K562 (cell line): Measurements from ENCODE around the gene MATN1. TPM values are rescaled to one million over a fixed set of nuclear protein-coding genes. Genes with fewer than 3 reads are reported as not detected.
A peak's percentile ranks its signal among the peaks of the same experiment; 100 is the strongest.

Source experiments
- ARID2 ChIP-seq: fragments of 450-650 bp; IDR thresholded peaks from 2 replicates; pipeline ENCODE4 v1.6.1; 2017; ENCODE audit warnings: antibody characterized with exemption, mild to moderate bottlenecking
- ATF1 ChIP-seq, 2 experiments: fragments of 450-650 bp in 1 of 2; IDR thresholded peaks; 2 replicates each; pipeline ENCODE4 v1.6.1; 2016; ENCODE audit warnings: missing compliant biosample characterization in 1 of 2, missing genetic modification characterization in 1 of 2
- BRD9 ChIP-seq: fragments of 450-650 bp; IDR thresholded peaks from 2 replicates; pipeline ENCODE4 v1.6.1; 2018; ENCODE audit warnings: low read depth; ENCODE audit not compliant: partially characterized antibody
- C11orf30 ChIP-seq: fragments of 450-650 bp; IDR thresholded peaks from 2 replicates; pipeline ENCODE4 v1.6.1; 2016; ENCODE audit warnings: low read depth, mild to moderate bottlenecking
- FOXO4 ChIP-seq: fragments of 450-650 bp; formaldehyde crosslinking; IDR thresholded peaks from 2 replicates; pipeline ENCODE4 v1.4.0; 2020; ENCODE audit warnings: mild to moderate bottlenecking, moderate library complexity
- RCOR1 ChIP-seq, 2 experiments: IDR thresholded peaks; 2 replicates each; pipeline ENCODE4 v1.6.1; 2012; ENCODE audit warnings: low read depth in 2 of 2, low read length in 2 of 2, borderline replicate concordance in 1 of 2, improper control_type of control experiment in 1 of 2
- SFPQ ChIP-seq: fragments of 200-400 bp; formaldehyde crosslinking; IDR thresholded peaks from 2 replicates; pipeline ENCODE4 v1.6.1; 2017; ENCODE audit warnings: mild to moderate bottlenecking, low read depth, low read length, moderate library complexity
- TEAD2 ChIP-seq: fragments of 450-650 bp; IDR thresholded peaks from 2 replicates; pipeline ENCODE4 v1.6.1; 2016; ENCODE audit warnings: missing genetic modification characterization, control low read depth, missing compliant biosample characterization
- U2AF1 ChIP-seq: fragments of 200-400 bp; formaldehyde crosslinking; optimal IDR thresholded peaks from 2 replicates; pipeline ENCODE3; 2017; ENCODE audit warnings: mild to moderate bottlenecking, low read depth, low read length, moderate library complexity
- ZBTB1 ChIP-seq: sonication (generic); formaldehyde crosslinking; IDR thresholded peaks from 2 replicates; pipeline ENCODE4 v1.8.1; 2023; ENCODE audit warnings: missing genetic modification reagents, low read depth, mild to moderate bottlenecking, borderline replicate concordance
- ZNF12 ChIP-seq: sonication (generic); formaldehyde crosslinking; IDR thresholded peaks from 2 replicates; pipeline ENCODE4 v1.4.0; 2020; ENCODE audit warnings: mild to moderate bottlenecking, missing genetic modification reagents
- ZNF551 ChIP-seq: fragments of 250-450 bp; sonication (Bioruptor Pico); IDR thresholded peaks from 2 replicates; pipeline ENCODE4 v1.5.0; 2021; ENCODE audit warnings: mild to moderate bottlenecking, moderate library complexity
- ZNF668 ChIP-seq: fragments of 250-450 bp; sonication (Bioruptor Pico); IDR thresholded peaks from 2 replicates; pipeline ENCODE4 v1.8.0; 2022; ENCODE audit warnings: mild to moderate bottlenecking, inconsistent platforms
- ZNF778 ChIP-seq: fragments of 450-650 bp; formaldehyde crosslinking; IDR thresholded peaks from 2 replicates; pipeline ENCODE4 v1.4.0; 2020; ENCODE audit warnings: mild to moderate bottlenecking, moderate library complexity
- ZZZ3 ChIP-seq: fragments of 450-650 bp; IDR thresholded peaks from 2 replicates; pipeline ENCODE4 v1.6.1; 2016; ENCODE audit warnings: antibody characterized with exemption, mild to moderate bottlenecking, moderate library complexity
- polyA plus RNA-seq, 8 experiments: library from polyadenylated mRNA; depleted of rRNA in 4 of 8; stranded (reverse) in 5 of 8; unstranded in 3 of 8; fragments of >200 nt; fragmentation: Nextera tagmentation in 2 of 8; fragmentation: Illumina TruSeq in 1 of 8; extraction: Ambion mirVana in 2 of 8; extraction: Trizol in 1 of 8; gene quantifications; 2 replicates each; pipeline versions ENCODE4 v1.2.1 to v1.2.3, GENCODE V29; 2011 to 2014; ENCODE audit warnings: inconsistent platforms in 1 of 8, missing spikeins in 1 of 8
- total RNA-seq, 7 experiments: library from RNA; depleted of rRNA in 6 of 7; stranded (reverse); fragments of >200 nt in 6 of 7; fragmentation: Illumina TruSeq in 2 of 7; extraction: Trizol in 2 of 7; gene quantifications; 2 replicates each; pipeline versions ENCODE4 v1.2.1 to v1.2.3, GENCODE V29; 2011 to 2021; ENCODE audit warnings: low replicate concordance in 1 of 7
- TF ChIP-seq, protein P1 (sequence below): fragments of 200-800 bp; sonication (Bioruptor generic); IDR thresholded peaks from 2 replicates; pipeline ENCODE4 v1.6.1; 2017; ENCODE audit warnings: missing genetic modification characterization, missing compliant biosample characterization
- TF ChIP-seq, protein P2 (sequence below): fragments of 250-450 bp; sonication (Bioruptor Pico); IDR thresholded peaks from 2 replicates; pipeline ENCODE4 v1.5.0; 2020; ENCODE audit warnings: mild to moderate bottlenecking, borderline replicate concordance
- TF ChIP-seq, protein P3 (sequence below): fragments of 450-650 bp; IDR thresholded peaks from 2 replicates; pipeline ENCODE4 v1.6.1; 2017; ENCODE audit warnings: mild to moderate bottlenecking, moderate library complexity

Gene MATN1
- total and polyA plus RNA-seq, 9 of the 15 experiments (the other 6 are each of a cell fraction or from before 2014, with no cell fraction given), result 0.10 to 2.3 (median 1.2) TPM

GRCh38 chr1:30756545-30757351, 33.4 kb upstream of the MATN1 start (continued):
- TF ChIP-seq ZZZ3, result no peak
- peak in 1 of 2 experiments; percentile 35; a peak in 1 of 4 replicates for TF ChIP-seq RCOR1 (IDR thresholded peaks at IDR 0.05; ENCODE audit: borderline replicate concordance in 1 of 2, low read depth in 2 of 2, low read length in 2 of 2)
- no peak for TF ChIP-seq ATF1 (CRISPR knock-in tag; IDR thresholded peaks at IDR 0.05)
- TF ChIP-seq ATF1 (tag; IDR thresholded peaks at IDR 0.05), result peak; percentile 16; the same call in 1 of the 2 replicates
- TF ChIP-seq ZNF551 (CRISPR knock-in tag), result no peak
- TF ChIP-seq ARID2, result no peak
- no peak for TF ChIP-seq SFPQ
- TF ChIP-seq, protein P1, sequence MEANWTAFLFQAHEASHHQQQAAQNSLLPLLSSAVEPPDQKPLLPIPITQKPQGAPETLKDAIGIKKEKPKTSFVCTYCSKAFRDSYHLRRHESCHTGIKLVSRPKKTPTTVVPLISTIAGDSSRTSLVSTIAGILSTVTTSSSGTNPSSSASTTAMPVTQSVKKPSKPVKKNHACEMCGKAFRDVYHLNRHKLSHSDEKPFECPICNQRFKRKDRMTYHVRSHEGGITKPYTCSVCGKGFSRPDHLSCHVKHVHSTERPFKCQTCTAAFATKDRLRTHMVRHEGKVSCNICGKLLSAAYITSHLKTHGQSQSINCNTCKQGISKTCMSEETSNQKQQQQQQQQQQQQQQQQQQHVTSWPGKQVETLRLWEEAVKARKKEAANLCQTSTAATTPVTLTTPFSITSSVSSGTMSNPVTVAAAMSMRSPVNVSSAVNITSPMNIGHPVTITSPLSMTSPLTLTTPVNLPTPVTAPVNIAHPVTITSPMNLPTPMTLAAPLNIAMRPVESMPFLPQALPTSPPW (CRISPR knock-in tag), result peak; percentile 79
- peak; percentile 48; the same call in 1 of the 2 replicates for TF ChIP-seq ZNF12 (CRISPR knock-in tag)
- TF ChIP-seq, protein P2, sequence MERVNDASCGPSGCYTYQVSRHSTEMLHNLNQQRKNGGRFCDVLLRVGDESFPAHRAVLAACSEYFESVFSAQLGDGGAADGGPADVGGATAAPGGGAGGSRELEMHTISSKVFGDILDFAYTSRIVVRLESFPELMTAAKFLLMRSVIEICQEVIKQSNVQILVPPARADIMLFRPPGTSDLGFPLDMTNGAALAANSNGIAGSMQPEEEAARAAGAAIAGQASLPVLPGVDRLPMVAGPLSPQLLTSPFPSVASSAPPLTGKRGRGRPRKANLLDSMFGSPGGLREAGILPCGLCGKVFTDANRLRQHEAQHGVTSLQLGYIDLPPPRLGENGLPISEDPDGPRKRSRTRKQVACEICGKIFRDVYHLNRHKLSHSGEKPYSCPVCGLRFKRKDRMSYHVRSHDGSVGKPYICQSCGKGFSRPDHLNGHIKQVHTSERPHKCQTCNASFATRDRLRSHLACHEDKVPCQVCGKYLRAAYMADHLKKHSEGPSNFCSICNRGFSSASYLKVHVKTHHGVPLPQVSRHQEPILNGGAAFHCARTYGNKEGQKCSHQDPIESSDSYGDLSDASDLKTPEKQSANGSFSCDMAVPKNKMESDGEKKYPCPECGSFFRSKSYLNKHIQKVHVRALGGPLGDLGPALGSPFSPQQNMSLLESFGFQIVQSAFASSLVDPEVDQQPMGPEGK (CRISPR knock-in tag), result no peak; the same call in 1 of the 2 replicates
- no peak; the same call in 1 of the 2 replicates for TF ChIP-seq C11orf30
- TF ChIP-seq ZNF668, result 0 out of 2 replicates have a peak, but pooled peaks have one; percentile 8
- no peak for TF ChIP-seq FOXO4
- TF ChIP-seq BRD9, result peak; percentile 16
- no peak for TF ChIP-seq U2AF1
- TF ChIP-seq, protein P3, sequence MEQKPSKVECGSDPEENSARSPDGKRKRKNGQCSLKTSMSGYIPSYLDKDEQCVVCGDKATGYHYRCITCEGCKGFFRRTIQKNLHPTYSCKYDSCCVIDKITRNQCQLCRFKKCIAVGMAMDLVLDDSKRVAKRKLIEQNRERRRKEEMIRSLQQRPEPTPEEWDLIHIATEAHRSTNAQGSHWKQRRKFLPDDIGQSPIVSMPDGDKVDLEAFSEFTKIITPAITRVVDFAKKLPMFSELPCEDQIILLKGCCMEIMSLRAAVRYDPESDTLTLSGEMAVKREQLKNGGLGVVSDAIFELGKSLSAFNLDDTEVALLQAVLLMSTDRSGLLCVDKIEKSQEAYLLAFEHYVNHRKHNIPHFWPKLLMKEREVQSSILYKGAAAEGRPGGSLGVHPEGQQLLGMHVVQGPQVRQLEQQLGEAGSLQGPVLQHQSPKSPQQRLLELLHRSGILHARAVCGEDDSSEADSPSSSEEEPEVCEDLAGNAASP, result no peak
- no peak for TF ChIP-seq ZNF778
- TF ChIP-seq TEAD2 (tag), result no peak
- TF ChIP-seq ZBTB1, result no peak
